K562 (cell line): ENCODE data around the gene CCL4. TPM values are rescaled to one million over a fixed set of nuclear protein-coding genes. Genes with fewer than 3 reads are reported as not detected.

ENCODE experiments used
- ATAC-seq: fragments of 200-7000 bp; cut with Tn5 transposase; 3 replicates; pipeline ENCODE4 v1.9.1; 2020; ENCODE audit warnings: moderate library complexity
- BruUV-seq: library from RNA; stranded (reverse); fragments of 400-500 nt; replicated peaks from 2 replicates; lab custom pipeline; 2021; lab: Mats Ljungman, UMichigan
- CTCF ChIA-PET: fragments of 300-600 bp; formaldehyde crosslinking; extraction: SDS; loops from one replicate; lab custom pipeline; 2021; ENCODE audit warnings: low intra/inter-chr PET ratio; lab: Yijun Ruan, JAX
- POLR2A ChIA-PET: fragments of 300-600, 350-650 bp; sonication (Branson Sonifier 250); formaldehyde crosslinking; extraction: SDS; loops from one replicate; lab custom pipeline; 2021; ENCODE audit warnings: antibody characterized with exemption, inconsistent platforms; lab: Yijun Ruan, JAX
- DNase-seq, 4 experiments: peaks; one replicate each; pipeline versions ENCODE4 v3.0.0 to v3.0.0-alpha.2; 2011 to 2018; ENCODE audit warnings: low spot score in 3 of 4, mixed read lengths in 3 of 4; ENCODE audit errors: extremely low read depth in 1 of 4
- FAIRE-seq: peaks from 2 replicates; lab custom pipeline; 2011; peaks lifted over from hg19 to GRCh38; lab: Jason Lieb, UNC
- H2AFZ ChIP-seq: 2 replicates; pipeline ENCODE4 v1.6.0; 2011; ENCODE audit warnings: low read depth, low read length, control low read depth, inconsistent platforms
- H3K27ac ChIP-seq: fragments of 200-600 bp; 3 replicates; pipeline ENCODE4 v1.8.0; 2011; ENCODE audit warnings: low read depth, mild to moderate bottlenecking, control low read depth, inconsistent platforms, low read length, moderate library complexity, mixed read lengths; ENCODE audit errors: extremely low read depth
- H3K27me3 ChIP-seq, 2 experiments: fragments of 300-600 bp in 1 of 2; 2 replicates in 1 of 2; 3 replicates in 1 of 2; pipeline versions ENCODE4 v1.6.0 to v1.8.0; 2011; ENCODE audit warnings: inconsistent platforms in 2 of 2, low read length in 2 of 2, mild to moderate bottlenecking in 1 of 2, mixed read lengths in 1 of 2, moderate library complexity in 1 of 2; ENCODE audit not compliant: control insufficient read depth in 2 of 2, insufficient read depth in 2 of 2
- H3K36me3 ChIP-seq: fragments of 300-600 bp; 3 replicates; pipeline ENCODE4 v1.8.0; 2011; ENCODE audit warnings: mild to moderate bottlenecking, low read length, inconsistent platforms; ENCODE audit not compliant: control insufficient read depth, insufficient read depth
- H3K4me1 ChIP-seq, 2 experiments: fragments of 200-600 bp in 1 of 2; replicated peaks in 1 of 2; 2 replicates in 1 of 2; 3 replicates in 1 of 2; pipeline versions ENCODE4 v1.5.1 to v1.8.0; 2011; ENCODE audit warnings: inconsistent platforms in 2 of 2, low read length in 2 of 2, mild to moderate bottlenecking in 1 of 2, mixed read lengths in 1 of 2, moderate library complexity in 1 of 2; ENCODE audit not compliant: control insufficient read depth in 2 of 2, insufficient read depth in 2 of 2
- H3K4me2 ChIP-seq: 2 replicates; pipeline ENCODE4 v1.6.1; 2011; ENCODE audit warnings: low read length, control low read depth, inconsistent platforms, mixed read lengths; ENCODE audit not compliant: insufficient read depth
- H3K4me3 ChIP-seq: fragments of 200-600 bp; sonication (generic), shearing (Covaris generic); 2 replicates; pipeline ENCODE4 v1.5.1; 2016; ENCODE audit warnings: control low read depth, inconsistent platforms
- H3K79me2 ChIP-seq: fragments of 200-600 bp; 3 replicates; pipeline ENCODE4 v1.8.0; 2011; ENCODE audit warnings: low read length, inconsistent platforms; ENCODE audit not compliant: control insufficient read depth, insufficient read depth
- H3K9ac ChIP-seq, 2 experiments: 2 replicates each; pipeline versions ENCODE4 v1.6.0 to v1.6.1; 2011; ENCODE audit warnings: low read depth in 2 of 2, low read length in 2 of 2, control low read depth in 1 of 2, inconsistent platforms in 1 of 2, mild to moderate bottlenecking in 1 of 2, mixed read lengths in 1 of 2; ENCODE audit not compliant: insufficient read depth in 1 of 2
- H3K9me1 ChIP-seq: one replicate; pipeline ENCODE4 v1.6.0; 2011; ENCODE audit warnings: inconsistent platforms, mild to moderate bottlenecking, low read length, moderate library complexity; ENCODE audit not compliant: control insufficient read depth, insufficient read depth
- H3K9me3 ChIP-seq: replicated peaks from 2 replicates; pipeline ENCODE4 v1.5.1; 2011; ENCODE audit warnings: low read depth, low read length, inconsistent platforms; ENCODE audit not compliant: control insufficient read depth, insufficient read depth
- H4K20me1 ChIP-seq: replicated peaks from 2 replicates; pipeline ENCODE4 v1.6.1; 2011; ENCODE audit warnings: low read length, inconsistent platforms, mixed read lengths; ENCODE audit not compliant: control insufficient read depth, insufficient read depth
- CEBPB ChIP-seq: fragments of 450-650 bp; IDR thresholded peaks from 2 replicates; pipeline ENCODE4 v1.6.1; 2016; ENCODE audit warnings: missing genetic modification characterization, missing compliant biosample characterization
- CXXC5 ChIP-seq: fragments of 250-450 bp; sonication (Bioruptor Pico); IDR thresholded peaks from 2 replicates; pipeline ENCODE4 v1.8.0; 2022; ENCODE audit warnings: inconsistent platforms, mild to moderate bottlenecking, moderate library complexity
- EHMT2 ChIP-seq: fragments of 450-650 bp; IDR thresholded peaks from 2 replicates; pipeline ENCODE4 v1.6.1; 2018; ENCODE audit warnings: antibody characterized with exemption
- KDM2B ChIP-seq: fragments of 250-450 bp; sonication (Bioruptor Pico); IDR thresholded peaks from 2 replicates; pipeline ENCODE4 v1.8.0; 2021; ENCODE audit warnings: mild to moderate bottlenecking, moderate library complexity
- NFIC ChIP-seq: fragments of 450-650 bp; IDR thresholded peaks from 2 replicates; pipeline ENCODE4 v1.6.1; 2017; ENCODE audit warnings: mild to moderate bottlenecking, inconsistent platforms
- RAD21 ChIP-seq, 2 experiments: fragments of 250-450 bp in 1 of 2; fragments of 450-650 bp in 1 of 2; sonication (Bioruptor Pico) in 1 of 2; formaldehyde crosslinking in 1 of 2; IDR thresholded peaks in 1 of 2; conservative IDR thresholded peaks in 1 of 2; 2 replicates each; pipeline versions ENCODE4 v1.4.0 to v1.8.0; 2020 to 2022; ENCODE audit warnings: mild to moderate bottlenecking in 2 of 2, moderate library complexity in 1 of 2
- TBL1XR1 ChIP-seq, 2 experiments: IDR thresholded peaks; 2 replicates each; pipeline ENCODE4 v1.6.1; 2012; ENCODE audit warnings: improper control_type of control experiment in 2 of 2, low read length in 2 of 2, mild to moderate bottlenecking in 1 of 2
- ZFP36 ChIP-seq: fragments of 150-350 bp; IDR thresholded peaks from 2 replicates; pipeline ENCODE4 v1.6.1; 2018; ENCODE audit warnings: low read length, low read depth; ENCODE audit not compliant: partially characterized antibody
- WGBS: fragments of 100-300 bp; shearing (Covaris generic); methylation state at CpG from one replicate; pipeline ENCODE4 v1.1.6; 2016; ENCODE audit warnings: low coverage, mixed read lengths; ENCODE audit not compliant: insufficient coverage; ENCODE audit errors: missing lambda C conversion rate; 5-methylcytosine and 5-hydroxymethylcytosine counted together
- in situ Hi-C: fragments of 300-500 bp; cut with MboI; formaldehyde crosslinking; loops from 4 replicates; pipeline ENCODE4 v1.15.0; 2018; ENCODE audit warnings: inconsistent platforms, mixed read lengths
- intact Hi-C: fragments of 100-400 bp; cut with micrococcal nuclease; formaldehyde crosslinking; loops from 2 replicates; pipeline ENCODE4 v1.14.2; 2022
- polyA plus RNA-seq, 8 experiments: library from polyadenylated mRNA; depleted of rRNA in 4 of 8; stranded (reverse) in 5 of 8; unstranded in 3 of 8; fragments of >200 nt; fragmentation: Nextera tagmentation in 2 of 8; fragmentation: Illumina TruSeq in 1 of 8; extraction: Ambion mirVana in 2 of 8; extraction: Trizol in 1 of 8; gene quantifications; 2 replicates each; pipeline versions ENCODE4 v1.2.1 to v1.2.3, GENCODE V29; 2011 to 2014; ENCODE audit warnings: inconsistent platforms in 1 of 8, missing spikeins in 1 of 8
- total RNA-seq, 7 experiments: library from RNA; depleted of rRNA in 6 of 7; stranded (reverse); fragments of >200 nt in 6 of 7; fragmentation: Illumina TruSeq in 2 of 7; extraction: Trizol in 2 of 7; gene quantifications; 2 replicates each; pipeline versions ENCODE4 v1.2.1 to v1.2.3, GENCODE V29; 2011 to 2021; ENCODE audit warnings: low replicate concordance in 1 of 7
- TF ChIP-seq, protein P1 (sequence below): fragments of 450-650 bp; conservative IDR thresholded peaks from 2 replicates; pipeline ENCODE4 v1.6.1; 2016; ENCODE audit warnings: missing genetic modification characterization, low read depth, mild to moderate bottlenecking, missing compliant biosample characterization, moderate library complexity
- TF ChIP-seq, protein P2 (sequence below): fragments of 200-400 bp; formaldehyde crosslinking; IDR thresholded peaks from 2 replicates; pipeline ENCODE4 v1.6.1; 2017; ENCODE audit warnings: mild to moderate bottlenecking, low read depth, low read length, moderate library complexity
- TF ChIP-seq, protein P3 (sequence below): fragments of 450-650 bp; IDR thresholded peaks from 2 replicates; pipeline ENCODE4 v1.6.1; 2016
- TF ChIP-seq, protein P4 (sequence below), 3 experiments: IDR thresholded peaks in 2 of 3; conservative IDR thresholded peaks in 1 of 3; 2 replicates each; pipeline ENCODE4 v1.5.1; 2011 to 2012; ENCODE audit warnings: low read length in 3 of 3, mild to moderate bottlenecking in 3 of 3, control low read depth in 2 of 3, improper control_type of control experiment in 1 of 3, inconsistent platforms in 1 of 3, low read depth in 1 of 3, mixed read lengths in 1 of 3, moderate library complexity in 1 of 3; ENCODE audit not compliant: insufficient read depth in 2 of 3

CCL4 gene
- total and polyA plus RNA-seq, 9 of the 15 experiments (the other 6 are each of a cell fraction or from before 2014, with no cell fraction given), result 0.91 TPM; not detected in 8

DNA sequence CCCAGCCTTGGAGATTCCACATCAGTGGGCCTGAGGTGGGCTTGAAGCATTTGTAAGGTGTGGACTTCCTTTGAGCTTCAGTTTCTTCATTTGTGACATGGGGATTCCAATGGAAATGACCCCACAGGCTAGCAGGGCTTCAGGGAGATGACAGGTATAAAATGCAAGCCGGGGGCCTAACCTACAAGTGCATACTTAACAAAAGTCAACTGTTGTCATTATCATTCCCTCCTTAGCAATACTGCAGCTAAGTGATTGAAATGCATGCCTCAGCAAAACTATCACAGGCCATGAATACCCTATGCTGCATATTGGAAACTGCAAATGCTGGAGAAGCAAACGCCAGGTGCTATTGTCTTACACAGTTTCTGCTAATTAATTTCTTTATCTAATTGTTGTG is 19.8 kb downstream of the CCL4 start (continued):
- TF ChIP-seq, protein P1, sequence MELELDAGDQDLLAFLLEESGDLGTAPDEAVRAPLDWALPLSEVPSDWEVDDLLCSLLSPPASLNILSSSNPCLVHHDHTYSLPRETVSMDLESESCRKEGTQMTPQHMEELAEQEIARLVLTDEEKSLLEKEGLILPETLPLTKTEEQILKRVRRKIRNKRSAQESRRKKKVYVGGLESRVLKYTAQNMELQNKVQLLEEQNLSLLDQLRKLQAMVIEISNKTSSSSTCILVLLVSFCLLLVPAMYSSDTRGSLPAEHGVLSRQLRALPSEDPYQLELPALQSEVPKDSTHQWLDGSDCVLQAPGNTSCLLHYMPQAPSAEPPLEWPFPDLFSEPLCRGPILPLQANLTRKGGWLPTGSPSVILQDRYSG (tag), result no peak
- TF ChIP-seq CEBPB (tag), result no peak
- TF ChIP-seq, protein P2, sequence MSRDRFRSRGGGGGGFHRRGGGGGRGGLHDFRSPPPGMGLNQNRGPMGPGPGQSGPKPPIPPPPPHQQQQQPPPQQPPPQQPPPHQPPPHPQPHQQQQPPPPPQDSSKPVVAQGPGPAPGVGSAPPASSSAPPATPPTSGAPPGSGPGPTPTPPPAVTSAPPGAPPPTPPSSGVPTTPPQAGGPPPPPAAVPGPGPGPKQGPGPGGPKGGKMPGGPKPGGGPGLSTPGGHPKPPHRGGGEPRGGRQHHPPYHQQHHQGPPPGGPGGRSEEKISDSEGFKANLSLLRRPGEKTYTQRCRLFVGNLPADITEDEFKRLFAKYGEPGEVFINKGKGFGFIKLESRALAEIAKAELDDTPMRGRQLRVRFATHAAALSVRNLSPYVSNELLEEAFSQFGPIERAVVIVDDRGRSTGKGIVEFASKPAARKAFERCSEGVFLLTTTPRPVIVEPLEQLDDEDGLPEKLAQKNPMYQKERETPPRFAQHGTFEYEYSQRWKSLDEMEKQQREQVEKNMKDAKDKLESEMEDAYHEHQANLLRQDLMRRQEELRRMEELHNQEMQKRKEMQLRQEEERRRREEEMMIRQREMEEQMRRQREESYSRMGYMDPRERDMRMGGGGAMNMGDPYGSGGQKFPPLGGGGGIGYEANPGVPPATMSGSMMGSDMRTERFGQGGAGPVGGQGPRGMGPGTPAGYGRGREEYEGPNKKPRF, result no peak
- no peak for TF ChIP-seq KDM2B (CRISPR knock-in tag)
- TF ChIP-seq, all 486 proteins: peak for 0

DNA sequence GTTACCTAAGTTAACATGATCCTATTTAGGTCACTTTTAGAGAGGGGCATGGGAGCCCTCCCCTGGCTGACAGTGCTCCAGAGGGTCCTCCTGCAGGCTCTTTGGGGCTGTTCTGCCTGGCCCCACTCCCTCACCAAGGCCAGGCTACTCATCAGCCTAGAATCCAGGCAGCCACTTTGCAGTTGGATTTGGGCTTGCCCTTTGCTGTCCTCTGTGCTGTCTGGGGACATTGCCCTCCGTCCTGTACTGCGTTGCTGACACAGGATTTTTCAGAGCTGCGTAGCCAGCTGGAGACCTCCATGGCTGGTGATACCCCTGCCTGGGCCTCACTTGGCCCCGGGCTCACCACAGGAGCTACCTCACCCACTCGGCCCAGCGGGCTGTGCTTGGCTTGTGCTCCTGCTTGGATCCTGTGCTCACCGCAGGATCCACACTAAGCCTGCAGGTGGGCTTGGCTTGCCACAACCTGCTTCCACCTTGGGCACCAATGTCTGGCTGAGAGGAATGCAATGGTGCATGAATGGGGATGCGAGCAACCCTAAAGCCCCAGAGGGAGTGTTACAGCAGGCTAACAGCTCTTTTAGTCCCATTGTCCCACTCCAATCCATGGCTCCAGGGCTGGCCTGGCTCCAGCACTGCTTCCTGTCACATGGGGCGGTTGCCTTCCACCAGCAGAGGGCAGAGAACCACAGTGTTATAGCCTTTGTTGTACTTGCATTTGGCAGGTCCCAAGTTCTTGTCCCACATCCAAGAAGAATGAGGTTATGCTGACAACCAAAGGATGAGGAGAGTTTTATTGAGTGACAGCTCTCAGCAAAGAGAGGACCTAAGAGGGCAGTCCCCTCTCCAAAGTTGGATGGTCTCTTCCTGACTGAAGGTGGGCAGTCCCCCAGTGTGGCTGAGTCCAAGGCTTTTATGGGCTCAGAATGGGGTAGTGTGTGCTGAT is 21.5 kb downstream of the CCL4 start:
- Histone ChIP-seq H3K9me3 (no peaks in the 10 kb centered on the region), H3K4me3 (no peak overlapping the region), H4K20me1 (no peaks in the 10 kb centered on the region), H3K4me2 (no peak overlapping the region), H3K9ac (no peak overlapping the region), H3K36me3 (no peaks in the 10 kb centered on the region), H3K27ac (no peak overlapping the region), H3K27me3 (no peaks in the 10 kb centered on the region; a peak in 1 of 5 replicates), H3K79me2 (no peaks in the 10 kb centered on the region), H3K4me1 (no peaks in the 10 kb centered on the region), H2AFZ (no peak overlapping the region), H3K9me1 (peaks cover 3% of the 10 kb centered on the region)
- DNase-seq (peak in 2 of 4 experiments; percentile 15 to 16), FAIRE-seq (no peak), ATAC-seq (no peak)
- no TSS peak for BruUV-seq
- intact Hi-C loops, result no loop called here
- CTCF ChIA-PET, result no interaction called here
- in situ Hi-C loops, result no loop called here
- POLR2A ChIA-PET, result no interaction called here
- WGBS, result 2% methylated on average over 9 of the region's 9 CpGs
- no peak for TF ChIP-seq CXXC5 (CRISPR knock-in tag)
- peak in 1 of 2 experiments; percentile 28; a peak in 1 of 4 replicates for TF ChIP-seq RAD21 (CRISPR knock-in tag; conservative IDR thresholded peaks at IDR 0.05 in 1 of 2, IDR thresholded peaks at IDR 0.05 in 1 of 2)
- peak; percentile 64 for TF ChIP-seq ZFP36
- TF ChIP-seq NFIC, result peak; percentile 40
- no peak for TF ChIP-seq TBL1XR1 (IDR thresholded peaks at IDR 0.05; ENCODE audit: low read length in 2 of 2)
- no peak for TF ChIP-seq EHMT2
- TF ChIP-seq, protein P3, sequence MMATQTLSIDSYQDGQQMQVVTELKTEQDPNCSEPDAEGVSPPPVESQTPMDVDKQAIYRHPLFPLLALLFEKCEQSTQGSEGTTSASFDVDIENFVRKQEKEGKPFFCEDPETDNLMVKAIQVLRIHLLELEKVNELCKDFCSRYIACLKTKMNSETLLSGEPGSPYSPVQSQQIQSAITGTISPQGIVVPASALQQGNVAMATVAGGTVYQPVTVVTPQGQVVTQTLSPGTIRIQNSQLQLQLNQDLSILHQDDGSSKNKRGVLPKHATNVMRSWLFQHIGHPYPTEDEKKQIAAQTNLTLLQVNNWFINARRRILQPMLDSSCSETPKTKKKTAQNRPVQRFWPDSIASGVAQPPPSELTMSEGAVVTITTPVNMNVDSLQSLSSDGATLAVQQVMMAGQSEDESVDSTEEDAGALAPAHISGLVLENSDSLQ, result peak; percentile 23; the same call in 1 of the 2 replicates
- TF ChIP-seq, protein P4, sequence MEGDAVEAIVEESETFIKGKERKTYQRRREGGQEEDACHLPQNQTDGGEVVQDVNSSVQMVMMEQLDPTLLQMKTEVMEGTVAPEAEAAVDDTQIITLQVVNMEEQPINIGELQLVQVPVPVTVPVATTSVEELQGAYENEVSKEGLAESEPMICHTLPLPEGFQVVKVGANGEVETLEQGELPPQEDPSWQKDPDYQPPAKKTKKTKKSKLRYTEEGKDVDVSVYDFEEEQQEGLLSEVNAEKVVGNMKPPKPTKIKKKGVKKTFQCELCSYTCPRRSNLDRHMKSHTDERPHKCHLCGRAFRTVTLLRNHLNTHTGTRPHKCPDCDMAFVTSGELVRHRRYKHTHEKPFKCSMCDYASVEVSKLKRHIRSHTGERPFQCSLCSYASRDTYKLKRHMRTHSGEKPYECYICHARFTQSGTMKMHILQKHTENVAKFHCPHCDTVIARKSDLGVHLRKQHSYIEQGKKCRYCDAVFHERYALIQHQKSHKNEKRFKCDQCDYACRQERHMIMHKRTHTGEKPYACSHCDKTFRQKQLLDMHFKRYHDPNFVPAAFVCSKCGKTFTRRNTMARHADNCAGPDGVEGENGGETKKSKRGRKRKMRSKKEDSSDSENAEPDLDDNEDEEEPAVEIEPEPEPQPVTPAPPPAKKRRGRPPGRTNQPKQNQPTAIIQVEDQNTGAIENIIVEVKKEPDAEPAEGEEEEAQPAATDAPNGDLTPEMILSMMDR (IDR thresholded peaks at IDR 0.05 in 2 of 3, conservative IDR thresholded peaks at IDR 0.05 in 1 of 3; ENCODE audit: insufficient read depth in 2 of 3, low read depth in 1 of 3, low read length in 3 of 3), result peak; percentile 29 to 30 (median 29); a peak in 3 of 6 replicates
